NOMO-1 treated with DMSO at 0.1 percent for 48 hours (cell line): ENCODE results near the gene IGFL1.
"Not testable (repeated sequence)": the region's sequence is repeated elsewhere in the genome, so short reads cannot be mapped to it uniquely, and the experiment has no call there.

Experiments
- DNase-seq: peaks from one replicate; lab custom pipeline; 2025; ENCODE audit not compliant: unreplicated experiment; lab: John Stamatoyannopoulos, UW

The IGFL1 gene

DNA sequence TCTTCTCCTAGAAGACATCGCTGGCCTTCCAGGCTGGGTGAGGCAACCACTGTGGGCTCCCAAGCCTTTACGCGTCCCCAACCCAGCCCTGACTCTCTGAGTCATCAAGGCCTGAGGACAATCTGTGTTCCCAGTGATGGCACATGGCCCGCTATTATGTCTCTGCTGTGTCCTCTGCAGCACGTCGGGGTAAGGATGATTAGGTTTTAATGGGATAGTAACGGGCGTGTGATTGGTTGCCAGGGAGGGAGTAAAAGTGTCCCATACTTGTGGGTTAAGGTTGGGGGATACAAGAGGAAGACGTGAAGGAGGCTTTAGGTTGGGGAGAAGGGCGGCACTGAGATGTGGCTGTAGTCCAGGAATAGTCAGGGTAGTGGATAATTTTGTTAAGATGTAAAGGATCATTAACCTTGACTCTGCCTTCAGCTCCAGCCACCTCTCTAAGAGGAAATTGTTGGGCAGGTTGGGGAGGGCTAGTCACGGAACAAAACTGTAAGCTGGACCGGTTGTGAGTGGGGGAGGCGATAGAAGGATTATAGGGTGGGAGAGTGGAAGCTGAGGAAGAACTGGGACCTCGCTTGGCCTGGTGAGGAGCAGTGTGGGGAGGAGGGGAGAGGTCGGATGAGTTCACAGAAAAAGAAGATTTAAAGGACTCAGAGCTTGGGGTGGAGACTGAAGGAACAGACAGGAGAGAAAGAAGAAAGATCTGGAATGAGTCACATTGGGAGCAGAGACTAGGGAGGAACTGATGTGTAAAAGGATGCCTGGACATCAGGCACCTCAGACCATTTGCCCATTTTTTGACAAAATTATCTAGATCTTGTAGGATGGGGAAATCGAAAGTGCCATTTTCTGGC is 27.9 kb upstream of the IGFL1 start:
- no peak for DNase-seq

DNA sequence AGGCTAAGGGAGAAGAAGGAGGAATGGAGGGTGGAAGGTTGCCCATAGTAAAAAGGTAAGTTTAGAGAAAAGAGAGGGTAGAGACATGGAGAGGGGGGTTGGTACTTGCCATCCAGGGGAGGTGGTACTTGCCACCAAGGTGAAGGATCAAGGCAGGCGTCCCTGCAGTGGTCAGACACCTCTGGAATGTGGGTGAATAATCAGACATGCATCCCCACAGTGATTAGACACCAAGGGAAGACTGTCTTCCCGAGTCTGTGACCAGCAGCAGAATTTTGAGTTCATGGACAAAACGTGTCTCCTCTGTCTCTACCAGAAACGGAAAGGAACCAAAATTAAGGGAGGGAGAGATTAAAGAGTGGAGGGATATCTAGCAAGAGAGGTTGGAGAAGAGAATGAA is 27.1 kb upstream of the IGFL1 start:
- DNase-seq: no peak

DNA sequence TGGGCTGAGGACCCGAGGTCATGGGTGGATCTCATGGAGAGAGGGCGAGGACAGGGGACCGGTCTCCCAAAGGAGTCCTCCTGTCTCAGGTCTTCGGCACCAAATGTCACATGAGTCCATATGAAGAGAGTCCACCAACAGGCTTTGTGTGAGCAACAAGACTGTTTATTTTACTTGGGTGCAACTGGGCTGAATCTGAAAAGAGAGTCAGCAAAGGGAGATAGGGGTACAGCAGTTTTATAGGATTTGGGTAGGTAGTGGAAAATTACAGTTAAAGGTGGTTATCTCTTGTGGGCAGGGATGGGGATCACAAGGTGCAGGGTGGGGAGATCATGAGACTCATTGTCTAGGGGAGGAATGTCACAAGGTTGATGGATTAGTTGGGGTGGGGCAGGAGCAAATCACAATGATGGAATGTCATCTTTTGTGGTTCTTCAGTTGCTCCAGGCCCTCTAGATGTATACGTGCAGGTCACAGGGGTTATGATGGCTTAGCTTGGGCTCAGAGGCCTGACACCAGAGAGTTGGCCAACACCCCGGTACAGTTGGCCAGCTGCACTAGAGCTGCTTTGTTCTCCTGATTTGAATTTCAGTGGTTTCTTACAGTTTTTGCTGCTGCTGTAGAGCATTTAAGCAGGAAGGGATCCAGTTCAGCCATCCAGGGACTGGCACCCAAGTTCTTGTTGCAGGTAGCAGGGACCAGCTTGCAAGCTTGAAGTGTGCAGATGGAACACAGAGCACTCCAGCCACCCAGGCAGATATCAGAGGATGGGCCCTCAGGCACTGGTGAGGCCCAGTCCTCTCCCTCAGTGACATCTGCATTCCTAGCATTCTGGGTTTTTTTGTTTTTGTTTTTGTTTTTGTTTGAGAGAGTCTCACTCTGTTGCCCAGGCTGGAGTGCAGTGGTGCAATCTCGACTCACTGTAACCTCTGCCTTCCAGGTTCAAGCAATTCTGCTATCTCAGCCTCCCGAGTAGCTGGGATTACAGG is 26.4 kb upstream of the IGFL1 start:
- DNase-seq: no peak

DNA sequence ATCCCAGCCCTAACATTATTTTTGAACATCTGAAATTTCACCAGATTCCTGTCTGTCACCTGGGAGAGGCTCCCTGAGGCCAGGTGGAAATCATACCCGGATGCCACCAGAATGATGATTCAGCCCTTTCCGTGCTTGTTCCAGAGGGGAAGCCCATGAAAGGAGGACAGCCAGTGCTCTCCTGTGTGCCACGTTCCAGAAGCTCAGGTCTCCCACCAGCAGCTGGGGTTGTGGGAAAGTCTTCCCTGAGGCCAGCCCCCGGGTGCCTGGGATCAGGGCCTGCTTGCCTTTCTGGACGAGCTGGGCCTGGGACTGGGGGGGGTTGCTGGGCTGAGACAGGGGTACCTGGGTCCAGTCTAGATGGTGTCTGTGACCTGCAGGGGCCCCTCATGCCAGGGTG is 25.5 kb upstream of the IGFL1 start:
- no peak for DNase-seq

DNA sequence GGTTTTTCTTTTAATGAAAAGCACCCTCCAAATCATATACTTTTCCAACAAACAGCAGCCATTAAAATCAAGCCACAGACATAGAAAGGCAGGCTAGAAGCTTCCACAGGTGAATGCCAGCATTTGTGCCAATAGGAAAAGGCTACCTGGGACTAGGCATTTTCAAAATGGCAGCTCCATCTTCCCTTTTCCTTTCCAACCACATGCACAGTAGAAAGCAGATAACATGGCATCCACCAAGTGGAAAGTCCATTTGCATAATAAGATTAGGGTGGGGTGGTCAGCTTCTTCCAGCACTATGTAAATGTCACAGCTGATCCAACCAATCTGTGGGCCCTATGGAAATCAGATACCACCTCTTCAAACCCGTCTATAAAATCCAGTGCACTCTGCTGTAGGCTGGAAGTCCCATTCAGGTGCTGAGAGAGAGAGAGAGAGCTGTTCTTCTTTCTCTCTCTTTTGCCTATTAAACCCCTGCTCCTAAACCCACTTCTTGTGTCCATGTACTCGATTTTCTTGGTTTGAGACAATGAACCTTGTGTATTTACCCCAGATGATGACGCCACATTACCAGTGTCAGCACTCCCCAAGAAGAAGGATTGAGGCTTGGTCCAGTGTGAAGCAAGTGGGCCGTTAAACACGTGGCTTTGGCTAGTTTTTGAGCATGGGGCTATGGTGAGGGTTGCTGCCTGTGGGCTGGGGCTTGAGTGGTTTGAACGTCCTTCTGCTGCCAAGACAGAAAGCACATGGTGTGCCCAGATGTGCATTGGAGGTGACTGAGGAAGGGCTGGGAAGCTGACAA is 24.2 kb upstream of the IGFL1 start:
- DNase-seq: no peak

DNA sequence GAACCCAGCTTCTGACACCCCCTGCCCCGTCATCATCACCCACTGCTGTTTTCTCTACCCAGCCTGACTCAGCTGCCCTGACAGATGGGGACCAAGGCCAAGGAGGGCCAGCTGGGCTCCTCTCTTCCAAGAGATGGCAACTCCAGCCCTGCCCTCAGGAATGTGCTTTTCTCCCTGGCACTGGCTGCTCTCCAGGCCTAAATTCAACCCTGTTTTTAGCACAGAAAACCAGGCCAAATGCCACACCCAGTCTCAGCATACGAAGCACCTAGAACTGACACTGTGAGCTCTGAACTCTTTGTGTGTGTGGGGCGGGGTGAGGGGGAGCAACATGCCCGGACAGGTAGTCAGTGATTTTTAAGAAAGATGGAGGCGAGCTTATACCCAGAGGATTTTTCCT is 23.4 kb upstream of the IGFL1 start:
- DNase-seq: no peak

DNA sequence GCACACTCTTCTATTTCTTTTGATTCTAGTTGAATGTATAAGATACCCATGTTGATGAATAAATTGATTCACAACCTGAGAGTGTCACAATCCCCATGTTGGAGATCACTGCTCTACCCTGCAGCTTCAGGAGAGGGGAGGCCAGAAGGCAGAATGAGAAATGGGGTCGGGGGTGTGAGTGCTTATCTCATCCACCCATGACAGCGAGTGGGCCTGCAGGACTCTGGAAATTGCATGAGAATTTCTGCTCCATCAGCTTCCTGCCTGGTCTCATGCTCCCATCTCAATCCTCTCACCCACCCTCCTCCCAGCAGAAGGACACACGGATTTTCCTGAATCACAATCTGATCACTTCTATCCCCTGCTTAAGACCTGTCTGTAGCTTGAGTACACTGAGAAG is 22.9 kb upstream of the IGFL1 start:
- DNase-seq: no peak

DNA sequence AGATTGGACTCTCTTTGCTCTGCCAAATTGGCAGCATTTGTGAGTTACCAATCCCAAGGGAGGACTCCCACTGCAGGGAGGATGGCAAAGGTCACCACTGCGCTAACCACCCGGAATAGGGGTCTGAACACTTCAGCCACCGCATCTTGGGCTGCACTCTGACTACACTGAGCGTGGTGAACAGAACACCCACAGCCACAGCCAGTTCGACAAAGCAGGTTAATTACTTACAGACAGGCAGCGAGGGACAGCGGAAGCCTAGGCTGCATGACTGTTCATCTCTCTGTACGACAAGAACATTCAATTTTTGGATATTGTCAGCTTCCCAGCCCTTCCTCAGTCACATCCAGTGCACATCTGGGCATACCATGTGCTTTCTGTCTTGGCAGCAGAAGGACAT is 21.7 kb upstream of the IGFL1 start:
- DNase-seq: not testable (repeated sequence)

DNA sequence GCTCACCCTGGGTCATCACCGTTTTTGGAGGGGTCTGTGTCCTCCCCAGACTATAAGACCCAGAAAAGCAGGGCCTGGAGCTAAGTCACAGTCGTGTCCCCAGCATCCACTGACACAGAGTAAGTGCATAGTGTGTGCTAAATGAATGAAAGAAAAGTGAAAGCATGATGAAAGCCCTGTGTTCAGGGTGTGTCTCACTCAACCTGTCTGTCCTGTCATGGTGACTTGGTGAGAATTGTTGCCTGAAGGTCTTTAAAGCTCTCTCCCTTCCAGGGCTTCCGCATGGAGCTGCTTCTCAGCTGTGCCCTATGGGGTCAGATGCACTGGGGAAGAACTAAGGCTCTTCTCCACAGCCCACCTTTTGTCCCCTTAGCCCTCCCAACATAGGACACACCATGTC is 20.5 kb upstream of the IGFL1 start:
- DNase-seq: no peak

DNA sequence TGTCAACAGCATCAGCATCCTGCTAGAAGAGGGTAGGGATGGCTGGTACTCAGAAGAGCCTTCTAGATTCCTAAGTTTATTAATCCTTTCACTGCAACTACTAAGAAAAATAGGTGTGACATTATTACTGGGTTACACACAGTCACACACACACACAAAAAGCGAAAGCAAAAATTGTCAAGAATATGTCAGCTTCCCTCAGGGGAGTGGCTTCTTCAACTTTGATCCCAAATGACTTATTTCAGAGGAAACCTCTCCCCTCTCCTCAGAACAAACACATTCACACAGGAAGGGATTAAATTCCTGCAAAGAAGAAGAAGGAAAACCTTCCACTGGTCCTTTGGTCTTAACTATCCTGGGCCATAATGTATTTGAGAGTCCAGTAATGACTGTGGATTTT is 20.1 kb upstream of the IGFL1 start:
- no peak for DNase-seq

DNA sequence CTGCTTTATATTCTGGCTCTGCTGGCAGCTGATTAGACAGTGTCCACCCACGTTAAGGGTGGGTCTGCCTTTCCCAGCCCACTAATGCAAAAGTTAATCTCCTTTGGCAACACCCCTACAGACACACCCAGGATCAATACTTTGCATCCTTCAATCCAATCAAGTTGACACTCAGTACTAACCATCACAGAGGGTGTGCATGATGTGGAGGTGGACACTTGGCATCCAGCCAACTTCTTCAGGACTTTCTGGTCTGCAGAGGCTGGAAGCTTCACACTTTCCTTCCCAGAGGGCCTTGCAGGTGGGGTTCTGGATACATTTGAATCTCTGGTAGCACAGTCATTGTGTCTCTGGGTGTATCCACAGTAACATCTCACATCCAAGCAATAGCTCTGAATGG is 18.9 kb upstream of the IGFL1 start:
- DNase-seq: no peak

DNA sequence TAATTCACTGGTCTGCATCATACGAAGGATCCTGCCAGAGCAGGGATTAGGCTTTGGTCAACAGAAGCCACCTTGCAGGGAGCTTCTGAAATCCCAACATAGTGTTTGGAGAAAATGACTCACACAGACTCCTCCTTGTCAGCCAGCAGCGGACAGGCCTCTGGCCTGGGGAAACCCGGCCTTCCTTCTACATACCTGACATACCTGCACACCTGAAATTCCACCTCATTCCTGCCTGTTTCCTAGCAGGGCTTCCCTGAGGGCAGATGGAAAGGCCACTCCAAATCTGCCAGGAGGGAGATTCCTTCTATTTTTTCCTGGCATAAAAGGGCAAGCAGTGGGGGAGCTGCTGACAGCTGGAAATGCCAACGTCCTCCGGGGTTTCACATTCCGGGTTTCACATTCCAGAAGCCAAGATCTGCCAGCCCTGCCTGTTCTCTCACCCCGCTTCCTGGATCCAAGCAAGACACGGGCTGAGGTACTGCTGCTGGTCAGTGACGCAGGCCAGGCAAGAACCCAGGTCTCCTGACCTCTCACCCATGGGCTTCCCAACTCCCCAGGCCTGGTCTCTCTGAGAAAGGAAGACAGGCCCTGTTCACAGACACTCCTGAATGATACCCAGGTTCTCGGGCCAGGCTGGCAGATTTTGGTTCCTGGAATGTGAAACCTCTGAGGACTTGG is 18.2 kb upstream of the IGFL1 start:
- DNase-seq: no peak

DNA sequence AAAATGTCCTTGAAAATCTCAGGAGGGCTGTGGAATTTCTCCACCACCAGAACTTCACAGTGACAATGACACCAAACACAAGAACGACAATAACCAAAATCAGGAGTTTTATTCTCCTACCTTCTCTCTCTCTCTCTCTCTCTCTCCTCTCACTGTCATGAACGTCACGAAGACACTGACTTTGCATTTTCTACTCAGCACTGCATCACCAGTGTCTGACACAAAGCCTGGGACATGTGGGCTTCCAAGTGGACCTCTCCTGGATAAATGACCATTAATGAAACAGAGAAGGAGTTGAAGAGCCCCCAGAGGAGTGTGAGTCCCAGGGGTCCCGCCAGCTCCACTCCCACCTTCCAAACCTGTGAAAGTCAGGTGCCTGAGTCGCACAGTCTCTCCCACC is 16.9 kb upstream of the IGFL1 start:
- not testable (repeated sequence) for DNase-seq

DNA sequence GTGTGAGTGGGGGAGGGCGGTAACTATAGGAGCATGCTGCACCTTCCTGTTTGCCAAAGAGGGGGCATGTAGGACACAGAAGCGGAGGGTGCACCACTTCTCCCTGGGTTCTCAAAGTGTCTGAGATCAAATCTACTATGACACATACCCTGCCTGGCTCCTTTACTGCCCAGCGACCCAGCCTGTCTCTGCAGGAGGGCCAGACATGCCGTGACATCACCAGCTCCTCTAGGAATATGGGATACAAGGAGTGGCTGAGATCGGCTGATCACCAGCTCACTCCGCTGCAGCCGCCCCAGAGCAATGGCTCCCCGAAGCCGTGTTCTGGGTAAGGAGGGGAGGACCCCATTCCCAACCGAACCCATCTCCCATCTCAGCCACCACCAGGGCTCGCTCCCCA is 16.4 kb upstream of the IGFL1 start:
- no peak for DNase-seq

DNA sequence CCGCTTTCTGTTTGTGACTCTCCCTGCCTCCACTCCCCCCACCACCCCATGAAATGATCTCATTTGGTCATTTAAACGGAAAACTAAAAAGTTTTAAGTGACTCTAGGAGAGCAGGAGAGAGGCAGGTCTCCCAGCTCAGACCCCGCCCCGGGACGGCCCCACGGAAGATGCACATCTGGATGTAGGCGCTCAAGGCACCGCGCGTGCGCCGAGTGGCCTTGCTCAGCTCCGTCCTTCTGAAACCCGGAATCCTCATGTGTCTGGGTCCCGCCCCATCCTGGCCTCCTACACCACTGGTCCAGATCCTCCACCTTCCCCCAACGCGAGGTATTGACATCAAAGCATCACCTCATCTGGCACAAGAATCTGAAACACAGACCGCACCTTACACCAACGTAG is 15.7 kb upstream of the IGFL1 start:
- no peak for DNase-seq

DNA sequence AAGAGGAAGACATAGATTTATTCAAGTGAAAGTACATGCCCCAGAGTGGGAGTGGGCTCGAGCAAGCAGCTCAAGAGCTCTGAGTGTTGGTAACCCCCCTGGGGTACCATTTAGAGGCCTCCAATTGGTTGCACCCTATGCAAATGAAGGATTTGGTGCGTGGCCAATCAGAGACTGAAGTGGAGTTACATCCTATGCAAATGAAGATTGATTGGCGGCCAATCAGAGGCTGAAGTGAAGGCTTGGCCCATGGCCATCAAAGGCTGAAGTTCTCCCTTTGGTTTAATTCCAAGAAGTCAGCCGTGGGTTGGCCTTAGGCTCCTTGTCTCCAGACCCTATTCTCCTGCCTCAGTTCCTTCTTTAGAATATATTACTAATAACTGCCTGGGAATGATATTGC is 12.9 kb upstream of the IGFL1 start:
- DNase-seq: no peak

DNA sequence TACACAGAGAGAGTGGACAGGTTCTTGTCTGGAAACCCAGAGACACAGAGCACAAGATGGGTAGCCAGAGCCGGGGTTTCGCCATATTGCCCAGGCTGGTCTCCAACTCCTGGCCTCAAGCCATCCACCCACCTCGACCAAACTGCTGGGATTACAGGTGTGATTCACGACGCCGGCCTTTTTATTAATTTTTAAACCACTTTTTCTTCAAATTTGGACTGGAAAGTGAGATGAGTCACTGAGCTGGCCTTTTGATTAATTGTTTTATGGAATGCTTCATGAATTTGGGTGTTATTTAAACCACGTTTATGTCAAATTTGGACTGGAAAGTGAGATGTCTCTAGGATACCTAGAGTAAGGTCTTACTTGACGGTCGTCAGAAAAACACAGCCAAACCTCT is 12.1 kb upstream of the IGFL1 start:
- DNase-seq: no peak

DNA sequence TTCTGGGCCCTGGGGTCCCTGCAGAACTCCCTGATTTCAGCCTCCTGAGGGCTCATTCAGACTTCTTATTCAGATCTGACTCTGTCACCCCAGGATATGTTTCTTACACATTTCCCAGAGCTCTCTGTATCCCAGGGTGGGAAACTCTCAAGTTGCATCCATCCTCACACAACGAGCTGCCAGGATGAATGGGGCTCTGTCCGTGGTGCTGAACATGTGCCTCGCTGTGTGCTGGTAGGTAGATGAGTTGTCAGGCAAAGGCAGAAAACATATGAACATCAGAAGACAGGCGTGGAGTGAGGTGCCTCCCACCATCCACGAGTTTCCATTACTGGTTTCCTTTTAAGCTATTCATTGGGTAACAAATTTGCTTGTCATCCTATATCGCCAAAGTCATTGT is 11.4 kb upstream of the IGFL1 start:
- DNase-seq: peak; percentile 16

DNA sequence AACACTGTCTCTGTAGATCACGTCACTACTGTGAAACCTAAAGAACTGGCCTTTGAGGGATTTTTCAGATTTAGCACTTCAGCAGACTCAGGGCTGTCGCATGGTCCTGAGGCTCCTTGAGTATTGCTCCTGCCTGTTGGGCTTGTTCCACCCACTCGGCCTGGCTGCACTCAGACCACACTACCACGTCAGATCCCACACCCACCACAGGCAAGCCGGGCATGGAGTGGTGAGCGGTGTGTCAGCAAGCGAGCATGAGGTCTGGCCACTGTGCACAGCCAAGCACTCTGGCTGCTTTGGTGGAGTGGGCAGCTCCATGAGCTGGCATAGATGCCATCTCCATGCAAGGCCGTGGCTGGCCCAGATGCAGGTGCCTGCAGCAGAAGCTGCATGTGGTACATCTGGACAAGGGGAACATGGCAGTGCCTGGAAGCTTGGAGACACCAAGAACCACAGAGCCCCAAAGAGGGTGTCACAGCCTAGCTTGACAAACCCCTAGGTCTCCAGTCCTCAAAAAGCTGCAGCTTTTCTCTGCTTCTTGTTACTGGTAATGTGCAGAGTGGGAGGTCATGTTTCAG is 9.4 kb upstream of the IGFL1 start:
- DNase-seq: no peak

DNA sequence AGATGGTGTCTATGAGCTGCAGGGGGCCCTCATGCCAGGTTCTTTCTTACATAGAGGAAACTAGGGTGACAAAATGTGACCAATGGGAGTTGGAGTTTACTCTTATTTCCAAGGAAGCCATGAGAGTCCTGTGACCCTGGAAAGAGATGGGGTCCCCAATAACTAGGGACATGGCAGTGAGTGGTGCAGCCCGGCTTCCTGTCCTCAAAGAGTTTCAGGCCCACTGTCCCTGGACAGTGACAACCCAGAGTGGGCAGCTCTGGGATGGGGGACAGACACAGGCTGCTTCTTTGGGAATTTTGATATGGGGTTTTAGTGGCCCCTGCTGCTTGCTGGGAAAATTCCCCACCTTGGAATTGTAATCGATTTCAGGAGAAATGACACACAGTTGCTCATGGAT is 8.4 kb upstream of the IGFL1 start:
- DNase-seq: no peak
